Calu3 (cell line): ENCODE results near the gene TANGO6. TPM values are rescaled to one million over a fixed set of nuclear protein-coding genes. Genes with fewer than 3 reads are reported as not detected.
"Not testable (repeated sequence)": the region's sequence is repeated elsewhere in the genome, so short reads cannot be mapped to it uniquely, and the experiment has no call there.

Source experiments
- BruUV-seq: library from RNA; stranded (reverse); fragments of 400-500 nt; replicated peaks from 2 replicates; lab custom pipeline; 2021; lab: Mats Ljungman, UMichigan
- CTCF ChIA-PET: fragments of 300-600 bp; sonication (Branson Sonifier 250); formaldehyde crosslinking; loops from one replicate; lab custom pipeline; 2022; ENCODE audit warnings: antibody characterized with exemption; lab: Charles Lee
- DNase-seq: peaks from one replicate; pipeline ENCODE4 v3.0.0; 2022
- H3K27ac Mint-ChIP-seq: one replicate; pipeline ENCODE4 v1.8.0; 2022; ENCODE audit warnings: mixed read lengths; ENCODE audit not compliant: unreplicated experiment
- H3K27me3 Mint-ChIP-seq: one replicate; pipeline ENCODE4 v1.8.0; 2022; ENCODE audit warnings: mixed read lengths; ENCODE audit not compliant: unreplicated experiment
- H3K36me3 Mint-ChIP-seq: one replicate; pipeline ENCODE4 v1.8.0; 2022; ENCODE audit warnings: mild to moderate bottlenecking, moderate library complexity, mixed read lengths; ENCODE audit not compliant: insufficient read depth, unreplicated experiment
- H3K4me1 Mint-ChIP-seq: one replicate; pipeline ENCODE4 v1.8.0; 2022; ENCODE audit warnings: mild to moderate bottlenecking, low read depth, mixed read lengths; ENCODE audit not compliant: unreplicated experiment
- H3K4me3 Mint-ChIP-seq: one replicate; pipeline ENCODE4 v1.8.0; 2022; ENCODE audit warnings: mild to moderate bottlenecking, low read depth, moderate library complexity, mixed read lengths; ENCODE audit not compliant: unreplicated experiment
- H3K9me3 Mint-ChIP-seq: one replicate; pipeline ENCODE4 v1.8.0; 2022; ENCODE audit warnings: low read depth, mixed read lengths; ENCODE audit not compliant: unreplicated experiment
- intact Hi-C: fragments of 100-400 bp; cut with micrococcal nuclease; formaldehyde crosslinking; loops from one replicate; pipeline ENCODE4 v1.10.0; 2022; ENCODE audit not compliant: unreplicated experiment
- total RNA-seq: library from RNA; stranded (reverse); gene quantifications from 2 replicates; pipeline ENCODE4 v1.2.3, GENCODE V29; 2022
- TF ChIP-seq, protein P1 (sequence below): fragments of 200-600 bp; IDR thresholded peaks from one replicate; pipeline ENCODE4 v1.8.0; 2022; ENCODE audit warnings: antibody characterized with exemption; ENCODE audit not compliant: unreplicated experiment

Gene TANGO6
- total RNA-seq, 1 experiment from 2014 or later = 18.0 TPM

DNA sequence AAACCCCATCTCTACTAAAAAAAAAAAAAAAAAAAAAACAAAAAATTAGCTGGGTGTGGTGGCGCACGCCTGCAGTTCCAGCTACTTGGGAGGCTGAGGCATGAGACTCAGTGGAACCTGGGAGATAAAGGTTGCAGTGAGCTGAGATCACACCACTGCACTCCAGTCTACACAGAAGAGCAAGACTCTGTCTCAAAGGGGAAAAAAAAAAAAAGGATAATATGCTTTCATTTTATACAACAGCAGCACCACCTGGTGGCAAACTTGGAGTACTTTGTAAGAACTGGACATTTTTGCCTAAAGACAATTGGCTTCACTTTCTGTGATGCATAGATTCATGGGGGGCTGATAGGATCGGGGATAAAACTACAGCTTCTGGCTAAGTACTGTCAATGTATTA lies 280.6 kb downstream of the TANGO6 start:
- intact Hi-C loops = loop anchor here (1.0 to 10.0 kb wide), 3 partner anchors 222 to 599 kb away; no protein-coding TSS in a partner anchor
- H3K36me3 Mint-ChIP-seq = peaks cover 35% of the 10 kb centered on the region

GRCh38 chr16:69124406-69124805 lies 281.1 kb downstream of the TANGO6 start:
- H3K4me3 Mint-ChIP-seq, BruUV-seq, H3K9me3 Mint-ChIP-seq, H3K4me1 Mint-ChIP-seq, DNase-seq, H3K27ac Mint-ChIP-seq, H3K27me3 Mint-ChIP-seq: not testable (repeated sequence)
- peaks cover 33% of the 10 kb centered on the region for H3K36me3 Mint-ChIP-seq
- CTCF ChIA-PET = interaction anchor here (0.7 to 2.4 kb wide), 11 partner anchors 9 to 682 kb away, joined by 3 to 9 read pairs (median 3); no protein-coding TSS in a partner anchor
- intact Hi-C loops = loop anchor here (1.0 to 10.0 kb wide), 3 partner anchors 222 to 600 kb away; no protein-coding TSS in a partner anchor

More for the DNA sequence above, 280.6 kb downstream of the TANGO6 start:
- Mint-ChIP-seq H3K27me3 (no peaks in the 10 kb centered on the region), H3K4me3 (no peak overlapping the region), H3K4me1 (no peaks in the 10 kb centered on the region), H3K9me3 (no peaks in the 10 kb centered on the region), H3K27ac (no peak overlapping the region)
- peak; percentile 70 for DNase-seq
- TF ChIP-seq, protein P1, sequence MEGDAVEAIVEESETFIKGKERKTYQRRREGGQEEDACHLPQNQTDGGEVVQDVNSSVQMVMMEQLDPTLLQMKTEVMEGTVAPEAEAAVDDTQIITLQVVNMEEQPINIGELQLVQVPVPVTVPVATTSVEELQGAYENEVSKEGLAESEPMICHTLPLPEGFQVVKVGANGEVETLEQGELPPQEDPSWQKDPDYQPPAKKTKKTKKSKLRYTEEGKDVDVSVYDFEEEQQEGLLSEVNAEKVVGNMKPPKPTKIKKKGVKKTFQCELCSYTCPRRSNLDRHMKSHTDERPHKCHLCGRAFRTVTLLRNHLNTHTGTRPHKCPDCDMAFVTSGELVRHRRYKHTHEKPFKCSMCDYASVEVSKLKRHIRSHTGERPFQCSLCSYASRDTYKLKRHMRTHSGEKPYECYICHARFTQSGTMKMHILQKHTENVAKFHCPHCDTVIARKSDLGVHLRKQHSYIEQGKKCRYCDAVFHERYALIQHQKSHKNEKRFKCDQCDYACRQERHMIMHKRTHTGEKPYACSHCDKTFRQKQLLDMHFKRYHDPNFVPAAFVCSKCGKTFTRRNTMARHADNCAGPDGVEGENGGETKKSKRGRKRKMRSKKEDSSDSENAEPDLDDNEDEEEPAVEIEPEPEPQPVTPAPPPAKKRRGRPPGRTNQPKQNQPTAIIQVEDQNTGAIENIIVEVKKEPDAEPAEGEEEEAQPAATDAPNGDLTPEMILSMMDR = peak; percentile 83
- CTCF ChIA-PET = interaction anchor here (0.7 to 2.4 kb wide), 15 partner anchors 10 to 682 kb away, joined by 3 to 10 read pairs (median 4); no protein-coding TSS in a partner anchor
- no TSS peak for BruUV-seq

DNA sequence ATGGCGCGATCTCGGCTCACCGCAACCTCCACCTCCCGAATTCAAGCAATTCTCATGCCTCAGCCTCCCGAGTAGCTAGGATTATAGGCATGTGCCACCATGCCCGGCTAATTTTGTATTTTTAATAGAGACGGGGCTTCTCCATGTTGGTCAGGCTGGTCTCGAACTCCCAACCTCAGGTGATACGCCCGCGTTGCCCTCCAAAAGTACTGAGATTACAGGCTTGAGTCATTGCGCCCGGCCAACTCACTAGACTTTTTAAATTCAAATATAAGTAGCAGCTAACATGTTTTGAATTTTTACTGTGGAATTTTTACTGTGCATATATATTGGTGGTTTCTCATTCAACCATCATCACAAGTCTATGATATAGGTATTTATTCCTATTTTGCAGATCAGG lies 281.6 kb downstream of the TANGO6 start:
- H3K27ac Mint-ChIP-seq, H3K9me3 Mint-ChIP-seq, H3K4me1 Mint-ChIP-seq, H3K27me3 Mint-ChIP-seq, H3K4me3 Mint-ChIP-seq, BruUV-seq, DNase-seq: not testable (repeated sequence)
- H3K36me3 Mint-ChIP-seq = peaks cover 30% of the 10 kb centered on the region
- intact Hi-C loops = loop anchor here (1.0 to 10.0 kb wide), 3 partner anchors 223 to 600 kb away; no protein-coding TSS in a partner anchor
- CTCF ChIA-PET = interaction anchor here (0.9 to 2.4 kb wide), 3 partner anchors 223 to 535 kb away, joined by 3 to 9 read pairs (median 4); no protein-coding TSS in a partner anchor

DNA sequence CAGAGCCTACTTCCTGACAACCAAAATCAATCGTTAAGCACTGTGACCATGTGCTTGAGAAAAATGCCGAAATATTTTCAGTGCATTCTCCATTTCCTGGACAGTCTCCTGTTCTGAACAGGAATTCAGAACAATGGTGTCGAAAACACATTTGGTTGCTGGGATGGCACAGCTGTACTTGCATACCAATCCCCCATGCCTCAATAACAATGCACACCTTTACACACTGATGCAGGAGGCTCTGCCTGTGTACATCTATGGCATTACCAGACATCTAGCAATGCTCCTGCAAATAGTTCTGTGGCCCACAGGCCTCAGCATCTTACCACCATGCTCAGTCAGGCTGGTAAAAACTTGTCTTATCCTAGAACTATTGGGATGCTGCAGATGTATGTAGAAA lies 282.9 kb downstream of the TANGO6 start:
- CTCF ChIA-PET = no interaction called here
- BruUV-seq = no TSS peak
- TF ChIP-seq, protein P1 = no peak
- no peak overlapping the region for H3K4me3 Mint-ChIP-seq
- peaks cover 11% of the 10 kb centered on the region for H3K4me1 Mint-ChIP-seq
- no peak for DNase-seq
- H3K9me3 Mint-ChIP-seq = no peaks in the 10 kb centered on the region
- H3K27me3 Mint-ChIP-seq = no peaks in the 10 kb centered on the region
- H3K27ac Mint-ChIP-seq = no peak overlapping the region
- intact Hi-C loops = loop anchor here (10.0 kb wide), 1 partner anchor 601 kb away; no protein-coding TSS in a partner anchor
- H3K36me3 Mint-ChIP-seq = peaks cover 28% of the 10 kb centered on the region

DNA sequence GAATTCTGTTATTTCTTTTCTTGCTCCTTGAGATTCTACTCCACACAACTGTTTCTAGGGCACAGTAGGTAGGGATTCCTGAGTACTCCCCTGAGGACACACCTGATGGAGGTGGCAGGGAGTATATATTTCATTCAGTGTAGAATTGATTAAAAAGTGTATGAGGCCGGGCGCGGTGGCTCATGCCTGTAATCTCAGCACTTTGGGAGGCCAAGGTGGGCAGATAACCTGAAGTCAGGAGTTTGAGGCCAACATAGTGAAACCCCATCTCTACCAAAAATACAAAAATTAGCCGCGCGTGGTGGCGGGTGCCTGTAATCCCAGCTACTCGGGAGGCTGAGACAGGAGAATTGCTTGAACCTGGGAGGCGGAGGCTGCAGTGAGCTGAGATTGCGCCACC lies 283.5 kb downstream of the TANGO6 start:
- H3K4me3 Mint-ChIP-seq, H3K27me3 Mint-ChIP-seq, DNase-seq, H3K27ac Mint-ChIP-seq, BruUV-seq, H3K9me3 Mint-ChIP-seq: not testable (repeated sequence)
- peaks cover 31% of the 10 kb centered on the region for H3K36me3 Mint-ChIP-seq
- CTCF ChIA-PET = interaction anchor here (0.6 to 0.7 kb wide), 2 partner anchors 228 to 596 kb away, joined by 3 to 4 read pairs; no protein-coding TSS in a partner anchor
- H3K4me1 Mint-ChIP-seq = peaks cover 11% of the 10 kb centered on the region
- intact Hi-C loops = loop anchor here (10.0 kb wide), 1 partner anchor 602 kb away; no protein-coding TSS in a partner anchor
